Ascending aorta (tissue), 2 donors: ENCODE measurements around the gene C9orf152. TPM values are rescaled to one million over a fixed set of nuclear protein-coding genes. Genes with fewer than 3 reads are reported as not detected.

Experiments
- DNase-seq, 2 donors: peaks; one replicate each; pipeline ENCODE4 v3.0.0-alpha.2; 2019; ENCODE audit warnings: low spot score in 2 of 2
- H3K27ac ChIP-seq, 2 donors: fragments of 200-600 bp; sonication (generic); one replicate each; pipeline ENCODE4 v1.5.1; 2016 to 2017; ENCODE audit warnings: mild to moderate bottlenecking in 1 of 2
- H3K27me3 ChIP-seq: fragments of 200-600 bp; sonication (generic); one replicate; pipeline ENCODE4 v1.5.1; 2017
- H3K36me3 ChIP-seq, 2 donors: fragments of 200-600 bp; sonication (generic); one replicate each; pipeline ENCODE4 v1.5.1; 2016
- H3K4me1 ChIP-seq, 2 donors: fragments of 200-600 bp; sonication (generic); one replicate each; pipeline ENCODE4 v1.5.1; 2016 to 2017; ENCODE audit warnings: mild to moderate bottlenecking in 1 of 2
- H3K4me3 ChIP-seq, 2 donors: fragments of 200-600 bp; sonication (generic); one replicate each; pipeline ENCODE4 v1.5.1; 2016 to 2017; ENCODE audit warnings: mild to moderate bottlenecking in 1 of 2
- H3K9me3 ChIP-seq, 2 donors: fragments of 200-600 bp; sonication (generic); one replicate each; pipeline ENCODE4 v1.5.1; 2016
- intact Hi-C: fragments of 100-400 bp; cut with DNase I; formaldehyde crosslinking; loops from one replicate; pipeline ENCODE4 v1.15.1; 2023
- total RNA-seq: library from RNA; depleted of rRNA; stranded (reverse); fragments of >200 nt; gene quantifications from one replicate; pipeline ENCODE4 v1.1.0, GENCODE V29; 2016
- TF ChIP-seq, protein P1 (sequence below), 3 experiments: fragments of 200-600 bp in 2 of 3; fragments of 450-650 bp in 1 of 3; sonication (generic) in 2 of 3; IDR thresholded peaks; one replicate each; pipeline ENCODE4 v1.5.1; 2016 to 2019; ENCODE audit warnings: antibody characterized with exemption in 3 of 3, mild to moderate bottlenecking in 1 of 3, moderate library complexity in 1 of 3

C9orf152 gene
- total RNA-seq, 1 donor from 2014 or later: not detected

GRCh38 chr9:110189559-110190320 is 18.2 kb downstream of the C9orf152 start:
- TF ChIP-seq, protein P1, sequence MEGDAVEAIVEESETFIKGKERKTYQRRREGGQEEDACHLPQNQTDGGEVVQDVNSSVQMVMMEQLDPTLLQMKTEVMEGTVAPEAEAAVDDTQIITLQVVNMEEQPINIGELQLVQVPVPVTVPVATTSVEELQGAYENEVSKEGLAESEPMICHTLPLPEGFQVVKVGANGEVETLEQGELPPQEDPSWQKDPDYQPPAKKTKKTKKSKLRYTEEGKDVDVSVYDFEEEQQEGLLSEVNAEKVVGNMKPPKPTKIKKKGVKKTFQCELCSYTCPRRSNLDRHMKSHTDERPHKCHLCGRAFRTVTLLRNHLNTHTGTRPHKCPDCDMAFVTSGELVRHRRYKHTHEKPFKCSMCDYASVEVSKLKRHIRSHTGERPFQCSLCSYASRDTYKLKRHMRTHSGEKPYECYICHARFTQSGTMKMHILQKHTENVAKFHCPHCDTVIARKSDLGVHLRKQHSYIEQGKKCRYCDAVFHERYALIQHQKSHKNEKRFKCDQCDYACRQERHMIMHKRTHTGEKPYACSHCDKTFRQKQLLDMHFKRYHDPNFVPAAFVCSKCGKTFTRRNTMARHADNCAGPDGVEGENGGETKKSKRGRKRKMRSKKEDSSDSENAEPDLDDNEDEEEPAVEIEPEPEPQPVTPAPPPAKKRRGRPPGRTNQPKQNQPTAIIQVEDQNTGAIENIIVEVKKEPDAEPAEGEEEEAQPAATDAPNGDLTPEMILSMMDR (IDR thresholded peaks at IDR 0.05): no peak
- intact Hi-C loops: no loop called here

DNA sequence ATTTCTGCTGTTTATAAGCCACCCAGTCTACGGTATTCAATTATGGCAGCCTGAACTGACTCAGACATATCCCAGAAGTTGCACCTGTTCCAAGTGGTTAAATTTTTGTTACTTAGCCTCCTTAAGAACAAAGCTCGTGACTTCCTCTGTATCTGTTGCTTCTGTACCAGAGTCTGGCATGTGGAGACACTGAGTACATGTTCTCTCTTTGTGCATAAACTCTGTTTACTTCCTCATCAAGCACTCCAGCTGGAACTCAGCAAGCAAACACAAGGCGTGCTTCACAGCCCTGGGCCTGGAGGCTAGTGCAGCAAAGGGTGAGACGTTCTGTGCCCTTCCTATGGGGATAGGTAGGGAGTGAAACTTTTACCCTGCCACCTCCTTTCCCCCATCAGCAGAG is 19.0 kb downstream of the C9orf152 start:
- H3K9me3 ChIP-seq: no peaks in the 10 kb centered on the region
- no peak overlapping the region for H3K4me3 ChIP-seq
- H3K27me3 ChIP-seq: no peaks in the 10 kb centered on the region
- DNase-seq: no peak
- H3K4me1 ChIP-seq: peaks cover 3 to 12% of the 10 kb centered on the region in 2 donors
- peak overlapping the region in 1 of 2 donors; percentile 28 for H3K27ac ChIP-seq
- H3K36me3 ChIP-seq: no peaks in the 10 kb centered on the region
- intact Hi-C loops: no loop called here
- TF ChIP-seq, protein P1 (IDR thresholded peaks at IDR 0.05): no peak

More at GRCh38 chr9:110189559-110190320, 18.2 kb downstream of the C9orf152 start:
- no peaks in the 10 kb centered on the region for H3K36me3 ChIP-seq
- no peaks in the 10 kb centered on the region for H3K27me3 ChIP-seq
- H3K4me3 ChIP-seq: no peak overlapping the region
- no peak for DNase-seq
- H3K27ac ChIP-seq: no peak overlapping the region
- peaks cover 3 to 12% of the 10 kb centered on the region in 2 donors for H3K4me1 ChIP-seq
- H3K9me3 ChIP-seq: no peaks in the 10 kb centered on the region

- no peak for DNase-seq
- Histone ChIP-seq H3K4me1 (peaks cover 3 to 12% of the 10 kb centered on the region in 2 donors), H3K27me3 (no peaks in the 10 kb centered on the region), H3K27ac (peak overlapping the region in 1 of 2 donors; percentile 28), H3K9me3 (no peaks in the 10 kb centered on the region), H3K4me3 (no peak overlapping the region), H3K36me3 (no peaks in the 10 kb centered on the region)
- intact Hi-C loops: no loop called here
- TF ChIP-seq, protein P1 (IDR thresholded peaks at IDR 0.05): no peak
Measured at GRCh38 chr9:110188101-110188500, 19.9 kb downstream of the C9orf152 start.

DNA sequence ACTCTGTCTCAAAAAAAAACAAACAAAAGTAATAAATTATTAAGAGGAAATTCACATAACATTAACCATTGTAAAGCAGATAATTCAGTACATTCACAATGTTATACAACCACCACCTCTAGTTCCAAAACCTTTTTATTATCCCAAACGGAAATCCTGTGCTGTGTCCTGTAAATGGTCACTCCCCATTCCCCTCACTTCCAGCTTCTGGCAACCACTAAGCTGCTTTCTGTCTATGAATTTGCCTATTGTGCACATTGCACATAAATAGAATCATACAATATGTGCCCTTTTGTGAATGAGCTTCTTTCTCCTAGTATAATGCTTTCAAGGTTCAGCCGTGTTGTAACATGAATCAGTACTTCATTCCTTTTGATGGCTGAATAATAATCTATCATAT is 20.8 kb downstream of the C9orf152 start:
- intact Hi-C loops: no loop called here
- no peak overlapping the region for H3K4me3 ChIP-seq
- H3K27me3 ChIP-seq: no peaks in the 10 kb centered on the region
- no peaks in the 10 kb centered on the region for H3K9me3 ChIP-seq
- peaks cover 0 to 4% of the 10 kb centered on the region in 2 donors for H3K4me1 ChIP-seq
- DNase-seq: no peak
- TF ChIP-seq, protein P1 (IDR thresholded peaks at IDR 0.05): no peak
- no peaks in the 10 kb centered on the region for H3K36me3 ChIP-seq
- H3K27ac ChIP-seq: no peak overlapping the region

- H3K4me3 ChIP-seq: no peak overlapping the region
- no peaks in the 10 kb centered on the region for H3K9me3 ChIP-seq
- no peaks in the 10 kb centered on the region for H3K27me3 ChIP-seq
- no peak overlapping the region for H3K27ac ChIP-seq
- H3K4me1 ChIP-seq: no peaks in the 10 kb centered on the region
- TF ChIP-seq, protein P1 (IDR thresholded peaks at IDR 0.05): no peak
- no peaks in the 10 kb centered on the region for H3K36me3 ChIP-seq
- no peak for DNase-seq
- intact Hi-C loops: no loop called here
Measured at GRCh38 chr9:110186254-110186653, 21.7 kb downstream of the C9orf152 start.
